OCI-LY7 (cell line): ENCODE results near the gene DCDC2C.

ENCODE experiments used
- CTCF ChIP-seq: fragments of 200-600 bp; sonication (generic); conservative IDR thresholded peaks from 2 replicates; pipeline ENCODE4 v1.5.1; 2014; ENCODE audit warnings: mild to moderate bottlenecking, antibody characterized with exemption, low read length, moderate library complexity, mixed read lengths
- EZH2phosphoT487 ChIP-seq: fragments of 200-600 bp; sonication (generic); IDR thresholded peaks from 2 replicates; pipeline ENCODE4 v1.6.1; 2018; ENCODE audit warnings: low read depth, borderline replicate concordance, mild to moderate bottlenecking, mixed run types, antibody characterized with exemption, low read length, moderate library complexity, mixed read lengths

- no peak for TF ChIP-seq CTCF
- TF ChIP-seq EZH2phosphoT487, result no peak
Observed at GRCh38 chr2:3661149-3661660, 42.2 kb upstream of the DCDC2C start.
